ENCODE data around the gene KCNH2.

Gene KCNH2

DNA sequence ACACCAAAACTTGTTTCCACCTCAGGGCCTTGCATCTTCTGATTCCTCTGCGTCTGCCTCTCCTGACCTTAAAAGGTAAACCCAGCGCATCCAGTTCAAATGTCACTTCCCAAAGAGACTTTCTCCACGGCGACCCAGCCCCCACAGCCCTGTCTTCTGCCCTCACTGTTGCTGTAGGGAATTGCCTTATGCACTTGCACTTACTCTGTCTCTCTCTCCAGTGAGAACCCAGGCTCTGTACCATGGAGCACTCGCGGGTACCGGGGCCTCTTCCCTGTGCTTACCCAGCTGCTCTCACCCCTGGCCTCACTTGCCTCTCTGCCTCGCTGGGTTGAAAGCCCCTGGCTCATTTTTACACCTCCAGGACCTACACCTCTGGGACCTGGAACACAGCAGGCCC lies 77.4 kb downstream of the KCNH2 start:
- TF ChIP-seq, protein P1, sequence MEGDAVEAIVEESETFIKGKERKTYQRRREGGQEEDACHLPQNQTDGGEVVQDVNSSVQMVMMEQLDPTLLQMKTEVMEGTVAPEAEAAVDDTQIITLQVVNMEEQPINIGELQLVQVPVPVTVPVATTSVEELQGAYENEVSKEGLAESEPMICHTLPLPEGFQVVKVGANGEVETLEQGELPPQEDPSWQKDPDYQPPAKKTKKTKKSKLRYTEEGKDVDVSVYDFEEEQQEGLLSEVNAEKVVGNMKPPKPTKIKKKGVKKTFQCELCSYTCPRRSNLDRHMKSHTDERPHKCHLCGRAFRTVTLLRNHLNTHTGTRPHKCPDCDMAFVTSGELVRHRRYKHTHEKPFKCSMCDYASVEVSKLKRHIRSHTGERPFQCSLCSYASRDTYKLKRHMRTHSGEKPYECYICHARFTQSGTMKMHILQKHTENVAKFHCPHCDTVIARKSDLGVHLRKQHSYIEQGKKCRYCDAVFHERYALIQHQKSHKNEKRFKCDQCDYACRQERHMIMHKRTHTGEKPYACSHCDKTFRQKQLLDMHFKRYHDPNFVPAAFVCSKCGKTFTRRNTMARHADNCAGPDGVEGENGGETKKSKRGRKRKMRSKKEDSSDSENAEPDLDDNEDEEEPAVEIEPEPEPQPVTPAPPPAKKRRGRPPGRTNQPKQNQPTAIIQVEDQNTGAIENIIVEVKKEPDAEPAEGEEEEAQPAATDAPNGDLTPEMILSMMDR (IDR thresholded peaks at IDR 0.05; ENCODE audit: control extremely low read depth, extremely low read depth, low read depth, missing control alignments) = no peak
- POLR2A ChIA-PET = no interaction called here
- CTCF ChIA-PET = interaction anchor here (0.6 to 1.7 kb wide), 4 partner anchors 9 to 85 kb away, joined by 3 to 5 read pairs (median 4); no protein-coding TSS in a partner anchor
- DNase-seq (ENCODE audit: extremely low spot score) = peak; percentile 8

DNA sequence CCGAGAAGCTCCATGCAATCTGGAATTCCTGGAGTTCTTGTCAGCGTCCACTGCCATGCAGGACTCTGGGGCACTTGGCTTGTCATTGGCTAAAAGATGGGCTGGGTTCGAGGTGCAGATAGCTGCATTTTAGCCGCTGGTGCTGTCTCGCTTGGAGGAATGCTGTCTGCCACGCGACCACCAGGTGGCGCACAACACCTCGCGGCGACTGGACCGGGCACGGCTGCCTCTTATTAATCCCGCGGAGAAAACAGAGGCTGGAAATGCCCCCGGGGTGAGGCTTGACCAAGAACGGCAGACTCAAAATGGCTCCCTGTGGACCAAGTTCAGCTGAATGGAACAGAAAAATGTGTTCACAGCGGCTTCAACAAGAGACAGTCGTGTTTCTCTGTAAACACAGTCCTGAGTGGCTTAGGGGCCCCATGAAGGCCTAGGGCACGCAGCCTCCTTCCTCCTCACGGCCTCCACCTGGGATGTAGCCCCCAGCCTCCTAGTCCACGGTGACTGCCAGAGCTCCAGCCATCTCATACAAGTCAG lies 79.6 kb downstream of the KCNH2 start:
- ChIA-PET POLR2A (no interaction called here), CTCF (interaction anchor here (0.7 to 3.0 kb wide), 42 partner anchors 9 to 453 kb away, joined by 3 to 48 read pairs (median 4); no protein-coding TSS in a partner anchor)
- DNase-seq (ENCODE audit: extremely low spot score) = peak; percentile 84
- TF ChIP-seq, protein P1 (IDR thresholded peaks at IDR 0.05; ENCODE audit: control extremely low read depth, extremely low read depth, low read depth, missing control alignments) = peak; percentile 96

DNA sequence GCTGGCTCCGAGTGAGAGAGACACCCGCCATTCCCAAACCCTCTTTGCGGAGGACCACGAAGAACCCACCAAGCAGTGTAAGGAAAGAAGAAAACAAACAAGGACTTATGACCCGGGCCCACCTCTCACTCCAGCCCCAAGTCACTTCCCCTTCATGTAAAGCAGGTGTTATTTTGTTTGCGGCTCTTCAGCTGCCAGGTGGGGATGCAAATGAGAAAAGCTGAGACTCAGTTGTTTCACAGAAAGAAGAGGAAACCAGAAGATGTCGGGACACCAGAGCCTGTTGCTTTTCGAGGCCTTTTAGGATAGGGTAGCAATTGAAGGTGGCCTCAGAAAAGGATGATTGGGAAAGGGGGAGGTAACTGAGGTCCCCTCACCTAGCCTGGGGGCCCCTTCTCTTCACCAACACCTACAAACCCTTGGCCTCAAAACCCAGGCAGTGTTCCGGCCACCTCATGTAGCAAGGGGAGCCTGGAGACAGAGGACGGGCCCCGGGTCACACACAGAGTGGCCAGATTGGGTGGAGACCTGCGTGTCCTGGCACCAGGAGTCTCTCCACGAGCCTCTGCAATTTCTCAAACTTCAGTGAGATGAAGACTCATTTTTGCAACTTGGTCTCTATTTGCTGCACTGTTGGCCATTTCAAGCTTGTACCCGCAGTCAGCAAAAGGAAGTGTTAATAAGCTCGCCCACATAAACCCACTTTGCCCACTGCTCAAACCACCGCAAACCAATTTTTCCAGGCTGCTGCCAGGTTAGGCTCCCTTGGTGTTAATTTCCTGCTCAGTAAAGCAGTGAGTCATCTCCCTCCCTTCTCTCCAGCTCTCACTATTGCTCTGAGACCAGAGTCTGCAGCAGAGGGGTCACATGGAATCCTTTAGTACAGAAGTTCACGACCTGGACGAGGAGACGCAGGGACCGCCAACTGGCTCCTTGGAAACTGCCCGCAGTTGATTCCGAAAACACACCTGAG lies 80.3 kb downstream of the KCNH2 start:
- ChIA-PET CTCF (interaction anchor here (0.7 to 3.0 kb wide), 41 partner anchors 10 to 453 kb away, joined by 3 to 48 read pairs (median 4); no protein-coding TSS in a partner anchor), POLR2A (no interaction called here)

DNA sequence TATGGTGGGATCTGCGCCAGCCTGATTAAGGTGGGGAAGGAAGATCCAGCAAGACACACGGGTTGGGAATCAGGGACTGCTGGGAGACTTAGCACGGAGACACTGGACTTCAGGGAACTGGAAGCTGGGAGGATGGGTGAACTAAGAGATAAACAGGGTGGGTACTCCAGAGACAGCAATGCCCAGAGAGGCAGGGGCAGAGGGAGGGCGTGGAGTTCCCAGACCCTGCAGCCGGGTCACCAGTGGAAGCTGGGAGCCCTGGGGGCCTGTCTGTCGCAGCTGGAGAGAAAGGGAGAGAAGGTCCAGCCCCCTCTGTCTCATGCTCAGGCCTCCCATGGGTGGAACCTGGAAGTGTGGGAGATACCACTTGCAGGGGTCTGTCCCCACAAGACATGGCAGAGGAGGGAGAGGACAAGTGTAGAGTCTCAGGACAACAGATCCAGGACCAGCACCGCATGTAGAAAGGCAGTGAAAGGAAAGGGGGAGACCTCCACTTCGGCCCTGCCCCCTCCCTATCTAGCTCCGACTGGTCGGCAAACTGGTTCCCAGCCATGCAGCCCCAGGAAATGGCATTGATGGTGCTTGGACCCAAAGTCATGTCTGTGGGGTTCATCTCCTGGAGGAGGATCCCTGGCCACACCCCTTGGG lies 81.4 kb downstream of the KCNH2 start:
- no peak for DNase-seq (ENCODE audit: extremely low spot score)
- CTCF ChIA-PET = interaction anchor here (1.0 kb wide), 2 partner anchors 11 to 20 kb away, joined by 3 read pairs; no protein-coding TSS in a partner anchor
- POLR2A ChIA-PET = no interaction called here
- TF ChIP-seq, protein P1 (IDR thresholded peaks at IDR 0.05; ENCODE audit: control extremely low read depth, extremely low read depth, low read depth, missing control alignments) = no peak

More for the DNA sequence above, 80.3 kb downstream of the KCNH2 start:
- TF ChIP-seq, protein P1 (IDR thresholded peaks at IDR 0.05; ENCODE audit: control extremely low read depth, extremely low read depth, low read depth, missing control alignments) = no peak
- peak; percentile 46 for DNase-seq (ENCODE audit: extremely low spot score)

DNA sequence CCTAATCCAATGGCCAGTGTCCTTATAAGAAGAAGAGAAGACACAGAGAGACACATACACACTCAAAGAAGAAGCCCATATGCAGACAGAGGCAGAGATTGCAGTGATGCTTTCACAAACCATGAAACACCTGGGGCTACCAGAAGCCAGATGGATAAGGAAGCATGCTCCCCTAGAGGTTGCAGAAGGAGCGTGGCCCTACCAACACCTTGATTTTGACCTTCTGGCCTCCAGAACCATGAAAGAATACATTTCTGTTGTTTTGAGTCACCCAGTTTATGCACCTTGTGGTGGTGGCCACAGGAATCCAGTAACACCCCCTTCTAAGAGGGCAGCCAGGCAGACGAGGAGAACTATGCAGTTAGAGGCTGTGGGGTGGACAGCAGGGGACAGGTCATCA lies 82.3 kb downstream of the KCNH2 start:
- TF ChIP-seq, protein P1 (IDR thresholded peaks at IDR 0.05; ENCODE audit: control extremely low read depth, extremely low read depth, low read depth, missing control alignments) = no peak
- no peak for DNase-seq (ENCODE audit: extremely low spot score)
- ChIA-PET CTCF (interaction anchor here (1.0 kb wide), 1 partner anchor 10 kb away, joined by 3 read pairs; no protein-coding TSS in a partner anchor), POLR2A (no interaction called here)

All from GM10248 (cell line).